NCI-H446 treated with DMSO at 0.1 percent for 48 hours (cell line): Measurements from ENCODE around the gene PCDHGA12.
"Not testable (repeated sequence)": the region's sequence is repeated elsewhere in the genome, so short reads cannot be mapped to it uniquely, and the experiment has no call there.

Experiments
- DNase-seq: peaks from one replicate; lab custom pipeline; 2025; lab: John Stamatoyannopoulos, UW

PCDHGA12 gene

GRCh38 chr5:141407790-141408505 lies 22.4 kb upstream of the PCDHGA12 start, which contains the start of gene PCDHGB6:
Gene PCDHGB6 (plus strand): TSS chr5:141408021. CDS start chr5:141408203, 182 bp downstream.
- not testable (repeated sequence) for DNase-seq

- no peak for DNase-seq
These were observed 20.6 kb upstream of the PCDHGA12 start for GRCh38 chr5:141409598-141410306.

- DNase-seq, result no peak
These were observed 18.7 kb upstream of the PCDHGA12 start for GRCh38 chr5:141411575-141411974.

- peak; percentile 2 for DNase-seq
These were observed 17.3 kb upstream of the PCDHGA12 start, which contains the start of gene PCDHGA10 for GRCh38 chr5:141412854-141413539. Gene PCDHGA10 (plus strand): TSS chr5:141412987. CDS start chr5:141413176, 189 bp downstream.

GRCh38 chr5:141413540-141414069 lies 16.7 kb upstream of the PCDHGA12 start:
- no peak for DNase-seq

GRCh38 chr5:141414548-141415274 lies 15.6 kb upstream of the PCDHGA12 start:
- not testable (repeated sequence) for DNase-seq

GRCh38 chr5:141415275-141415618 lies 15.1 kb upstream of the PCDHGA12 start:
- not testable (repeated sequence) for DNase-seq

- peak; percentile 20 for DNase-seq
These were observed 12.7 kb upstream of the PCDHGA12 start, which contains the start of gene PCDHGB7 for GRCh38 chr5:141417494-141418172. Gene PCDHGB7 (plus strand): TSS chr5:141417677. CDS start chr5:141417860, 183 bp downstream.

- no peak for DNase-seq
These were observed 11.0 kb upstream of the PCDHGA12 start for GRCh38 chr5:141419074-141419880.

GRCh38 chr5:141420855-141421488 lies 9.3 kb upstream of the PCDHGA12 start, which contains the start of gene PCDHGA11:
Gene PCDHGA11 (plus strand): TSS chr5:141421051. CDS start chr5:141421228, 177 bp downstream.
- DNase-seq, result peak; percentile 1

- no peak for DNase-seq
These were observed 8.8 kb upstream of the PCDHGA12 start for GRCh38 chr5:141421489-141421855.

GRCh38 chr5:141422742-141423291 lies 7.5 kb upstream of the PCDHGA12 start:
- DNase-seq, result no peak

- no peak for DNase-seq
These were observed 2.4 kb upstream of the PCDHGA12 start for GRCh38 chr5:141427783-141428426.

GRCh38 chr5:141431286-141431685 lies 979 bp downstream of the PCDHGA12 start:
- no peak for DNase-seq

GRCh38 chr5:141432308-141432707 lies 2.0 kb downstream of the PCDHGA12 start:
- DNase-seq, result not testable (repeated sequence)

- DNase-seq, result not testable (repeated sequence)
These were observed 2.4 kb downstream of the PCDHGA12 start for GRCh38 chr5:141432726-141433125.

- DNase-seq, result no peak
These were observed 3.7 kb downstream of the PCDHGA12 start for GRCh38 chr5:141434006-141434405.

- DNase-seq, result no peak
These were observed 6.9 kb downstream of the PCDHGA12 start for GRCh38 chr5:141437221-141437620.
